Activated naive CD8-positive, alpha-beta T cell treated with anti-CD3 and anti-CD28 coated beads, Interleukin-2, amount 10 ng/mL, durations not matched to agents 7 days and 5 days (primary cell): Measurements from ENCODE around the gene COL8A1. TPM values are rescaled to one million over a fixed set of nuclear protein-coding genes. Genes with fewer than 3 reads are reported as not detected.

Experiments used
- ATAC-seq: fragments of 150-1000 bp; cut with Tn5 transposase; one replicate; pipeline ENCODE4 v1.10.0; 2021; ENCODE audit warnings: low read depth, moderate library complexity
- POLR2A ChIA-PET: fragments of 350-600 bp; sonication (Branson Sonifier 250); formaldehyde crosslinking; loops from one replicate; lab custom pipeline; 2021; ENCODE audit warnings: antibody characterized with exemption; lab: Charles Lee
- DNase-seq: peaks from one replicate; pipeline ENCODE4 v3.0.0; 2021
- H3K27ac Mint-ChIP-seq: one replicate; pipeline ENCODE4 v1.8.0; 2022; ENCODE audit warnings: mild to moderate bottlenecking, mixed read lengths
- H3K27me3 Mint-ChIP-seq: one replicate; pipeline ENCODE4 v1.8.0; 2022; ENCODE audit warnings: mild to moderate bottlenecking, moderate library complexity, mixed read lengths
- H3K36me3 Mint-ChIP-seq: one replicate; pipeline ENCODE4 v1.8.0; 2021; ENCODE audit warnings: mild to moderate bottlenecking, mixed read lengths
- H3K4me1 Mint-ChIP-seq: one replicate; pipeline ENCODE4 v1.8.0; 2021; ENCODE audit warnings: mixed read lengths
- H3K4me3 Mint-ChIP-seq: one replicate; pipeline ENCODE4 v1.8.0; 2022; ENCODE audit warnings: mild to moderate bottlenecking, moderate library complexity, mixed read lengths
- H3K9me3 Mint-ChIP-seq: one replicate; pipeline ENCODE4 v1.8.0; 2021; ENCODE audit warnings: mixed read lengths
- total RNA-seq, 2 experiments: library from RNA; stranded (reverse); gene quantifications; one replicate each; pipeline ENCODE4 v1.2.3, GENCODE V29; 2021

Gene COL8A1
- total RNA-seq, 2 experiments from 2014 or later: not detected

DNA sequence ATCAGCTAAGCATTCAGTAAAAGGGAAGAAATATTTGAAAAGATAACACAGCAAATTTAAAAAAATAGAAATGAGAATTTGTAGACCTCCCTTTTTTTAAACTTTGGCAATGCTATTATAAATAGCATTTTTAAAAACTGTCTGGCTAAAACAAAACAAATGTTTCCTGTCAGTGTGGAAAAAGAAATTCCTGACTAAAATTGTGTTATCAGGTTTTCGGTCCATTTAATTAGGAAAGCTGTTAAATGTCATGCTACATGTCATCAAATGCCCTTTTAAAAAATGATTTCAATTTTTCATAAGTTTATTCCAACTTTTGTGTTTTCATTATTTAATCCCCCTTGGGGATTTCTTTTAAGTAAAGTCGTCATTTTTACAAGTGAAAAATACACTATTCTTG, 29.6 kb downstream of the COL8A1 start:
- H3K9me3 Mint-ChIP-seq: no peaks in the 10 kb centered on the region
- ATAC-seq (no peak), DNase-seq (no peak)
- peaks cover 2% of the 10 kb centered on the region for H3K27me3 Mint-ChIP-seq
- no peak overlapping the region for H3K4me3 Mint-ChIP-seq
- no peak overlapping the region for H3K27ac Mint-ChIP-seq
- H3K4me1 Mint-ChIP-seq: peaks cover 4% of the 10 kb centered on the region
- no peaks in the 10 kb centered on the region for H3K36me3 Mint-ChIP-seq
- POLR2A ChIA-PET: no interaction called here

DNA sequence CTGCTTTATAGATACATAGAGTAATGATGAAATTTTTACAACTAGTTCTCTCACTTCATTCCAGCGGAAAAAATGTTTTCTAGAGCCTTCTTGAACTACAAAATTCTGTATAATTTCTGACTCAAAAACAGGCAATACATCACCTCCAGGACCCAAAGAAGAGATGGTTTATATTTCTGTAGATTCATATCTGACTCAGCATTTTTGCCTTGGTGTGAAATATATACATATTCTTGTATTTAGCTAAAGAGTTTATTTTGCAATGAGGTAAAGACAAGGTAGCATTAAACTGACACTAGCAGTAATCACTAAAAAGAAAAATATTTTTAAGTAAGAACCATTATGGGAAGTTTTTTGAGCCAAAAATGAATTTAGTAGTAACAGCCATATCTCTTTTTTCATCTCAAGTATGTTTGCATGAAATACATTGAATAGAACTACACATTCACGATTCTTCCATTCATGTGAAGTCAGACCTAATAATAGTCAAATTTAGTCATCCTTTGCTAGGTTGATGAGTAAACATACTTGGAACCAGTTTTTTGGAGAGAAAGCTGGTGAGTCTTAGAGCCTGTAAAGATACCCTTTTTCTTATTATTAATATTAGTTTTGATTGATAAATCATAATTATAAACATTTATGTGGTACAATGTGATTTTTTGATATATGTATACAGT, 31.6 kb downstream of the COL8A1 start:
- DNase-seq (no peak), ATAC-seq (no peak)
- peaks cover 2% of the 10 kb centered on the region for H3K27me3 Mint-ChIP-seq
- no peak overlapping the region for H3K4me3 Mint-ChIP-seq
- no peaks in the 10 kb centered on the region for H3K36me3 Mint-ChIP-seq
- no peak overlapping the region for H3K27ac Mint-ChIP-seq
- POLR2A ChIA-PET: no interaction called here
- H3K9me3 Mint-ChIP-seq: no peaks in the 10 kb centered on the region
- peaks cover 4% of the 10 kb centered on the region for H3K4me1 Mint-ChIP-seq

DNA sequence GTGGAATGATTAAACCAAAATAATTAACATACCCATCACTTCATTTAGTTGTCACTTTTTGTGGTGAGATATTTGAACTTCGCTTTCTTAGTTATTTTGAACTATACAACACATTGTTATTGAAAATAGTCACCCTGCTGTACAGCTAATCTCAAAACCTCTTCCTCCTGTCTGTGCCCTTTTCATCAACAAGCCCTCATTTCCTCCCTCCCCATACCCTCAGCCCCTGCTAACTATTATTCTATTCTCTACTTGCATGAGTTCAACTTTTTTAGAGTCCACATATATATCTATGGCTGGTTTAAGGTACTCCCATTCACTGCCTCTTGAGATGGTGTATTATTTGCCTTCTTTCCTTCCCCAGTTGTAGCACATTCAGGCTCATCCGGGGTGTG, 32.2 kb downstream of the COL8A1 start:
- H3K36me3 Mint-ChIP-seq: no peaks in the 10 kb centered on the region
- no peak for ATAC-seq
- no peak for DNase-seq
- no peaks in the 10 kb centered on the region for H3K9me3 Mint-ChIP-seq
- H3K4me1 Mint-ChIP-seq: peaks cover 4% of the 10 kb centered on the region
- no peak overlapping the region for H3K27ac Mint-ChIP-seq
- POLR2A ChIA-PET: no interaction called here
- peaks cover 2% of the 10 kb centered on the region for H3K27me3 Mint-ChIP-seq
- no peak overlapping the region for H3K4me3 Mint-ChIP-seq

DNA sequence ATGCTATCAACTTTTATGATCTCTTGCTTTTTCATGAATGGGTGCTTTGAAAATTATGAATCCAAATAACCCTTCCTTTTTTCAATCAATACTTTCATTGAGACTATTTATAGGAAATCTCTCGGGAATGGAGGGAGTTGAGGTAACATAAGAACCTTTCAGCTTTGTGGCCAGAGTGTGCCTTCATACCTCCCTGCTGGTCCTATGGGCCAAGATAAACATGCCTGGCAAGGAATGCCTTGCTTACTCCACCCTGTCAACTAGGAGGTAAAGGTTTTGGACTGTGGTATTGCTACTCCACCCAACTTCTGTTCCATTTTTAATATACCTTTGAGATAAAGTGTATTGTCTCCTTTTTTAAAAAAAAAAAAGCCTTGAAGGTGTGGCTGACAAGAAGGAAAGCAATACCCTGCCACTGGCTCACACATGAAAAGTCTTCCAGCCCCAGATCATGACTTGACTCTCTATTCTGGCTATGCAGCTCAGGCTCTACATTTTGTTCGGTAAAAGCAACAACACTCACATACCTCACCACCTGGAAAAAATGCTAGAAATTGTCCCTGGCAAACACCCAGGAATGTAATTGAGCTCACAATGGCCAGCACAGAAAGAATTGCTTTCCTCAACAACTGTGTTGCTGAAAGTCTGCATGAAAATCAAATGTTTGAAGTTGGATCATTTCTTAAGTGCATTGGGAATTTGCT, 35.8 kb downstream of the COL8A1 start:
- POLR2A ChIA-PET: no interaction called here

DNA sequence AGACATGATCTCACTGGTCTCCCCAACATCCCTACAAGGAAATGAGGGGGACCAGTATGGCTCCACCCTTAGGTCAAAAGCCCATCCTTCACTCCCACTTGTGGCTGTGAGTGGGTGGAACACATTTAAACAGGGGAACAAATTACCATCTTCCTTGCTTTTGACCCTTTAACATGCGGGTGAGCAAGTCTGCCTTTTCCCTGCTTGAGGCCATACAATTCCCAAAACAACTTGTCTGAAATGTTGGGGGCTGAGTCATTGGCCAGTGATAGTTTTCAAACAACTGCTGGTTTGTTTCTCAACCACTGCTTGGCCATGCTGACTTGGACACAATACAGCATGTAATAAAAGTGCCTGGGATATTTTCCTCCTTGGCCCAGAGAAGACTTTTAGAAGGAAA, 39.6 kb downstream of the COL8A1 start:
- POLR2A ChIA-PET: no interaction called here
- no peaks in the 10 kb centered on the region for H3K4me1 Mint-ChIP-seq
- no peaks in the 10 kb centered on the region for H3K9me3 Mint-ChIP-seq
- no peak overlapping the region for H3K4me3 Mint-ChIP-seq
- no peak overlapping the region for H3K27ac Mint-ChIP-seq
- peaks cover 2% of the 10 kb centered on the region for H3K27me3 Mint-ChIP-seq
- no peak for ATAC-seq
- H3K36me3 Mint-ChIP-seq: no peaks in the 10 kb centered on the region
- DNase-seq: no peak

More for the DNA sequence above, 35.8 kb downstream of the COL8A1 start:
- no peak overlapping the region for H3K27ac Mint-ChIP-seq
- no peaks in the 10 kb centered on the region for H3K4me1 Mint-ChIP-seq
- no peaks in the 10 kb centered on the region for H3K36me3 Mint-ChIP-seq
- ATAC-seq: no peak
- H3K27me3 Mint-ChIP-seq: peaks cover 4% of the 10 kb centered on the region
- no peak for DNase-seq
- H3K4me3 Mint-ChIP-seq: no peak overlapping the region
- no peaks in the 10 kb centered on the region for H3K9me3 Mint-ChIP-seq

DNA sequence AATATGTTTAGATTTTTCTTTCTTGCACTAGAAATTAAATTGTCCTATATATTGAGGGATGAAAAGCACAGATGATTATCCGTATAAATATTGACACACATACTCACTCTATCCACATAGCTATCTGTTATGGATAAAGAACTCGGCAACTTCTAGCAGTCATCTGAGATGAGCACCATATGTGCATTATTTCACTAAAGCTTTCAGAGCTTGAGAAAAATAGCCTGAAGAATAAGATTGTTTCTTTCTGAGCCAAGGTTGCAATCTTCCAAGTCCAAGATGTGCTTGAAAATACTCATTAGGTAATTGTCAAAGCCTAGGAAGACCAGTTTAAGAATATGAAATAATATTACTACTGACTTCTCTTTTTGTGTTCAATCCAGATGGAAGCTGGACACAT, 40.5 kb downstream of the COL8A1 start:
- no peak for ATAC-seq
- POLR2A ChIA-PET: no interaction called here
- Mint-ChIP-seq H3K4me1 (no peaks in the 10 kb centered on the region), H3K36me3 (no peaks in the 10 kb centered on the region), H3K27me3 (peaks cover 2% of the 10 kb centered on the region), H3K27ac (no peak overlapping the region), H3K9me3 (no peaks in the 10 kb centered on the region), H3K4me3 (no peak overlapping the region)
- no peak for DNase-seq

DNA sequence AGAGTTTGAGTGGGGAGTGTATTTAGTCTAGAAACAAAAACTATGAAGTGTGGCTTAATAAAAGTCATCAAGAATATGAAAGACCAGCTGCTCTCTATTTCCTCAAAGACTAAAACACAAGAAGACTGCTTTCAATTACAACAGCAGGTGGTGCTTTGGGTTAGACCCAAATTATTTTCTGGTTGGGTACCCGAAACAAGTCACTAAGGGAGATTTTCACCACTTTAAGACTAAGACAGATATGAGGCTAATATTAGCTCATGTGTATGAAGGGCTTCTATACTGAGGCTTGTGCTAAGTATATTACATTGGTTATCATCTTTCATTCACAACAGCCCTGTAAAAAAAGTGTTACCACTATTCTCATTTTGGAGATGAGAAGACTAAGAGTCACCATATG, 43.1 kb downstream of the COL8A1 start:
- Mint-ChIP-seq H3K36me3 (no peaks in the 10 kb centered on the region), H3K4me1 (no peaks in the 10 kb centered on the region), H3K9me3 (no peaks in the 10 kb centered on the region), H3K27me3 (peaks cover 6% of the 10 kb centered on the region), H3K4me3 (no peak overlapping the region), H3K27ac (no peak overlapping the region)
- POLR2A ChIA-PET: no interaction called here
- DNase-seq (no peak), ATAC-seq (no peak)

DNA sequence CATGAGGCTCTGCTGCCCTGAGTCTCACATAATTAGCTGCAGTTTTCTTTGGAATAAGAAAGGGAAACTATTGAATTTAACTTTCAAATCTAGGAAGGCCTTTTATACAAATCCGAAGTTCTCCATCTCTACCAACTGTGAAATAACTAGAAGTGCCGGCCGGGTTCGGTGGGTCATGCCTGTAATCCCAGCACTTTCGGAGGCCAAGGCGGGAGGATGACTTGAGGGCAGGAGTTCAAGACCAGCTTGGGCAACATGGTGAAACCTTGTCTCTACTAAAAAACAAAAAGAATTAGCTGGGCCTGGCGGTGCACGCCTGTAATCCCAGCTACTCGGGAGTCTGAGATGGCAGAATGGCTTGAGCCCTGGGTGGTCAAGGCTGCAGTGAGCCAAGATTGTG, 43.6 kb downstream of the COL8A1 start:
- DNase-seq (no peak), ATAC-seq (no peak)
- Mint-ChIP-seq H3K27me3 (peaks cover 4% of the 10 kb centered on the region), H3K36me3 (no peaks in the 10 kb centered on the region), H3K4me1 (no peaks in the 10 kb centered on the region), H3K27ac (no peak overlapping the region), H3K9me3 (no peaks in the 10 kb centered on the region), H3K4me3 (no peak overlapping the region)
- POLR2A ChIA-PET: no interaction called here

DNA sequence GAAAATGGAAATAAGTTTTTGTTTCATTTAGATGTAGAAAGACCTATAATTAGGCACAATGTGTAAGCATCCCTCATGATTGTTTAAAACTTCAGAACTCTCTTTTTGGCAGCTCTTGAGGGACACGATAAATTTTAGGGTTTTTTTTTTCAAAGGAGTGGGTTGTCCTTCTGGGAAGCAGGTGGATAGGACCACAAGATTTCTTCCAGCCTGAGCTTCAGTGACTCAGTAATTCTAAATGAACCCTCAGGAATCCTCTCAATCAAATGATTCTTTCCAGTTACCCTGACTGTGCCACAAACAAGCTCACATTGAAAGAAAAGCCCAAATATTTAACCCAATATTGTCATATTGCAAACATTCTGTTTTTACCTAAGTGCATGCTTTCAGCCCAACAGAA, 45.1 kb downstream of the COL8A1 start:
- DNase-seq: no peak
- Mint-ChIP-seq H3K36me3 (no peaks in the 10 kb centered on the region), H3K27me3 (peaks cover 4% of the 10 kb centered on the region), H3K9me3 (no peaks in the 10 kb centered on the region), H3K4me3 (no peak overlapping the region), H3K27ac (no peak overlapping the region), H3K4me1 (no peaks in the 10 kb centered on the region)
- POLR2A ChIA-PET: no interaction called here
- no peak for ATAC-seq

DNA sequence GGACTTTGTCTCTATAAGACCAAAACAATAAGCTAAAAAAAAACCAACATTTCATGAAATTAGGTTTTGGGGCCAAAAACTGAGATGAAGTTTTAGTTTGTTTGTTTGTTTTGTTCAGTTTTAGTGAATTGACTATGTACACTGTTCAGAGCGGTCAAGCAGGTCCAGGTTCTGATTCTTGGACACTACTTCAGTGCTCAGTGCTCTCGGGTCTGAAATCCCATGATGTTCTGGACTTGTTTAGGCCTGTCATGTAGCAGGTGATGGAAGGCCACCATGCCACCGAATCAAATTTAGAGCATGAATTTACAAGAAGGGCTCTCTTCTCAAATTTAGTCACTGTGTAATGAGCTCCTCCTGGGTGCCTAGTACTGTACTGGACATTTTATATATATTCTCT, 45.5 kb downstream of the COL8A1 start:
- H3K9me3 Mint-ChIP-seq: no peaks in the 10 kb centered on the region
- no peaks in the 10 kb centered on the region for H3K4me1 Mint-ChIP-seq
- no peak overlapping the region for H3K4me3 Mint-ChIP-seq
- no peak for DNase-seq
- POLR2A ChIA-PET: no interaction called here
- peaks cover 4% of the 10 kb centered on the region for H3K27me3 Mint-ChIP-seq
- H3K27ac Mint-ChIP-seq: no peak overlapping the region
- H3K36me3 Mint-ChIP-seq: no peaks in the 10 kb centered on the region
- no peak for ATAC-seq

DNA sequence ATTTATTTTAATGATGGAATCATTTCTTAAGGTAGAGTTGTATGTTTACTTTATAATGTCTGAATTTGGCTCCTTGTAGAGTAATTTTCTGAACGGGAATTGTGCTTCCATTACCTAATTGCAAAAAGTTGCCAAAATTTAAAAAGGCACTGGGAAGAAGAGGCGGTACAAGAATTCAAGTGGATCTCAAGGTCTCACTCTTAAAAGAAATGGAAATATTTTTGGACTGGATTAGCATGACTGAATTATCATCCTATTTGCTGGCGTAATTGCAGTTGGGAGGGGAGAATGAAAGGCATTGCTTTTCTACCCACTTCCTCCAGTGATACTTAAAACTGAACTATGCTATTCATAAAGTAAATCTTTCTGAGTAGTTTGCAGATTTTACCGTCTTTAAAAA, 46.2 kb downstream of the COL8A1 start:
- POLR2A ChIA-PET: no interaction called here
- no peaks in the 10 kb centered on the region for H3K4me1 Mint-ChIP-seq
- H3K36me3 Mint-ChIP-seq: no peaks in the 10 kb centered on the region
- H3K27ac Mint-ChIP-seq: no peak overlapping the region
- H3K9me3 Mint-ChIP-seq: no peaks in the 10 kb centered on the region
- ATAC-seq (no peak), DNase-seq (no peak)
- H3K4me3 Mint-ChIP-seq: no peak overlapping the region
- peaks cover 4% of the 10 kb centered on the region for H3K27me3 Mint-ChIP-seq

DNA sequence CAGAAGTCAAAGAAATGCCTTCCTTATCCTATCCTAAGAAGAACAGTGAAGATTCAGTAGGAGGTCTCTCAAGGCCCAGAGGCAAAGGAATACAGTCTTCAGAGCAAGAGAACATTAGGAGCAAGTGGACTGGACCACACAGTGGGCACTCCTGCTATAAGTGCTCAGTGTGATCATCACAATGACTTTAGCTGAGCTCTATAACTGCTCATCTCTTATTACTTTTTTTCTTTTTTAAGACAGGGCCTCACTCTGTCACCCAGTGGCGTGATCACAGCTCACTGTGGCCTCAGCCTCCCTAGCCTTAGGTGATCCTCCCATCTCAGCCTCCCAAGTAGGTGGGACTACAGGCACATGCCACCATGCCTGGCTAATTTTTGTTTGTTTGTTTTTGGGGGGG, 48.1 kb downstream of the COL8A1 start:
- Mint-ChIP-seq H3K4me1 (no peaks in the 10 kb centered on the region), H3K36me3 (no peaks in the 10 kb centered on the region), H3K27me3 (peaks cover 4% of the 10 kb centered on the region), H3K4me3 (no peak overlapping the region), H3K9me3 (no peaks in the 10 kb centered on the region), H3K27ac (no peak overlapping the region)
- POLR2A ChIA-PET: no interaction called here
- ATAC-seq (no peak), DNase-seq (no peak)

DNA sequence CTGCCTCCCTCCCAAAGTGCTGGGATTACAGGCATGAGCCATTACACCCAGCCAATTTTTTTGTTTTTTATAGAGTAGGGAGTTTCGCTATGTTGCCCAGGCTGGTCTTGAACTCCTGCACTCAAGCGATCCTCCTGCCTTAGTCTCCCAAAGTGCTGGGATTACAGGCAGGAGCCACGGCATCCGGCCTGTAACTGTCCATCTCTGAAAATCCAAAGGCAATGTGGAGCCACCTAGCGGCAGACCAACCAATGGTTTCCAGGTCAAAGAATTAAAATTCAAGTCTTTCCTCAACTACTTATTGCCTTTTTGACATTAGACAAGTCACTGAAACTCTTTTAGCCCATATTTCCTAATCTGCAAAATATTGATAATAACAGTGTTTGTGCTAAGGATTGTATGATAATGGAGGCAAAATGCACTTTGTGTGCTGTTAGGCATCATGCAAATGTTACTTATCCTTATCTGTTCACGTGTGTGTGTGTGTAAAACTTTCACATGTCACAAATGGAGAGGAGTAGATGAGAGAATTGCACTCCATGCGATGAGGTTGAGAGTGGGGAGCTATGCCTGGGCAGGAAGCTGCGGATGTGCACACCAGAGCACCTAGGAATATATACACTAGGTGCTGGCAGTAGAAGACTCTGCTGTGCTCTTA, 48.7 kb downstream of the COL8A1 start:
- Mint-ChIP-seq H3K4me1 (no peaks in the 10 kb centered on the region), H3K27me3 (peaks cover 4% of the 10 kb centered on the region), H3K27ac (no peak overlapping the region), H3K4me3 (no peak overlapping the region), H3K9me3 (no peaks in the 10 kb centered on the region), H3K36me3 (no peaks in the 10 kb centered on the region)
- DNase-seq (peak; percentile 51), ATAC-seq (no peak)
- POLR2A ChIA-PET: no interaction called here

DNA sequence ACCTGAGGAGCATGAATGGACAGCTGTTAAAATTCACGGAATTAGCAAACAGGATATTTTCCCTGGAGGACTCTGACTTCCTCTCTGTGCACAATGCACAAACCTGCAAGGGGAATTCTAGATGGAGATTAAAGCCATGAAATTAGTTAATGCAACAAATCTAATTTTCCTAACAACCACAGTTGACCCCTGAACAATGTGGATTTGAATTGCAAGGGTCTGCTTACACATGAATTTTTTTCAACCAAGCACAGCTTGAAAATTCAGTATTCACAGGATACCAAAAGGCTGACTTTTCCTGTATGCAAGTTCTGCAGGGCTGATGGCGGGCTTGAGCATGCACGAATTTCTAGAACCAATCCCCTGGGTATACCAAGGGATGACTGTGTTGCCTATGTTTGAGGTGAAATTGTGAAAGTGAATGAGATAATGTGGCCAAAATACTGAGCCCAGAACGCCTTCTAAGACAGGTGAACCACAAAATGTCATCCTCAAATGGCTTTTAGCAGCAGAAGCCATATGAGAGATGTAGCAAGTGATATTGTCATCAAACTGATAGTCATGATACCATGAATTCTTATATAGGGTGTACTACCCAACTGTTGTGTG, 52.5 kb downstream of the COL8A1 start:
- no peak overlapping the region for H3K4me3 Mint-ChIP-seq
- DNase-seq (no peak), ATAC-seq (no peak)
- peaks cover 4% of the 10 kb centered on the region for H3K27me3 Mint-ChIP-seq
- POLR2A ChIA-PET: no interaction called here
- H3K27ac Mint-ChIP-seq: no peak overlapping the region
- H3K36me3 Mint-ChIP-seq: no peaks in the 10 kb centered on the region
- no peaks in the 10 kb centered on the region for H3K4me1 Mint-ChIP-seq
- no peaks in the 10 kb centered on the region for H3K9me3 Mint-ChIP-seq
